PC-3 (cell line): ENCODE measurements around the gene PDCD11.

Experiments used
- CTCF ChIP-seq: fragments of 300-600 bp; sonication (generic); conservative IDR thresholded peaks from 2 replicates; pipeline ENCODE4 v1.5.1; 2017; ENCODE audit warnings: antibody characterized with exemption, low read depth, mild to moderate bottlenecking, low read length
- EZH2 ChIP-seq: fragments of 300-600 bp; sonication (generic); IDR thresholded peaks from one replicate; pipeline ENCODE4 v1.6.1; 2017; ENCODE audit warnings: antibody characterized with exemption, mild to moderate bottlenecking, low read length; ENCODE audit not compliant: unreplicated experiment
- EZH2phosphoT487 ChIP-seq: fragments of 300-600 bp; sonication (generic); IDR thresholded peaks from 2 replicates; pipeline ENCODE4 v1.6.1; 2018; ENCODE audit warnings: mild to moderate bottlenecking, antibody characterized with exemption, low read length, borderline replicate concordance

- TF ChIP-seq EZH2phosphoT487 = no peak
- TF ChIP-seq CTCF = peak; percentile 72
- TF ChIP-seq EZH2 = no peak
These were observed 85.6 kb downstream of the PDCD11 start for GRCh38 chr10:103481974-103482531.
